Liver (tissue), 3 donors: Measurements from ENCODE around the gene TMEM215.

Source experiments
- GABPA ChIP-seq, 2 donors: IDR thresholded peaks in 1 of 2; conservative IDR thresholded peaks in 1 of 2; 2 replicates each; pipeline ENCODE4 v1.6.1; 2016; ENCODE audit warnings: antibody characterized with exemption in 2 of 2, mild to moderate bottlenecking in 1 of 2, moderate library complexity in 1 of 2
- HNF4A ChIP-seq, 2 donors: conservative IDR thresholded peaks; 2 replicates each; pipeline ENCODE4 v1.6.1; 2016; ENCODE audit warnings: antibody characterized with exemption in 2 of 2, mild to moderate bottlenecking in 2 of 2
- JUND ChIP-seq, 2 donors: IDR thresholded peaks; 2 replicates each; pipeline ENCODE4 v1.6.1; 2016; ENCODE audit warnings: antibody characterized with exemption in 2 of 2
- MAX ChIP-seq: IDR thresholded peaks from 2 replicates; pipeline ENCODE4 v1.6.1; 2016; ENCODE audit warnings: antibody characterized with exemption
- REST ChIP-seq: IDR thresholded peaks from 2 replicates; pipeline ENCODE4 v1.6.1; 2016; ENCODE audit warnings: antibody characterized with exemption, mild to moderate bottlenecking
- ZBTB33 ChIP-seq: IDR thresholded peaks from 2 replicates; pipeline ENCODE4 v1.6.1; 2016; ENCODE audit warnings: antibody characterized with exemption
- TF ChIP-seq, protein P1 (sequence below): fragments of 150-350 bp; IDR thresholded peaks from 2 replicates; pipeline ENCODE4 v1.5.1; 2017; ENCODE audit warnings: improper control_type of control experiment, low read depth, low read length; ENCODE audit not compliant: missing input control
- donor health status: healthy.
- donor health status: healthy.

DNA sequence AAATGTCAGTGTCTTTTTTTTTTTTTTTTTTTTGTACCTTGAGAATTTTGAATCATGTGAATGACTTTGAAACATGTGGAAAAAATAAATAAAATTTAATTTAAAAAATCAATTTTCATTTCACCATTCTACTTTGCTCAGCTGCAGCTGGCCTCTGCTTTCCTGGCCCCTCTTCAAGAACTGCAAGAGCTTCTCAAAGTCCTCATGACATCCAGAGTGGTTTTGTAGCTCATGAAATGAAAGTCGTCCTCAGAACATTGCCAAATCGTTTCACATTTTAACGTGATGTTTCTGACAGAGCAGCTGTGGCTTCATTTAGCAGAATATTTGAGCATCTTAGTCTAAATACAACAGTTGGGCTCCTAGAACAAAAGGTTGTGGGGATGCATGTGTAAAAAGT, 47.9 kb upstream of the TMEM215 start:
- TF ChIP-seq JUND (IDR thresholded peaks at IDR 0.05) (no peak), ZBTB33 (no peak), MAX (no peak), HNF4A (conservative IDR thresholded peaks at IDR 0.05) (no peak), GABPA (IDR thresholded peaks at IDR 0.05 in 1 of 2, conservative IDR thresholded peaks at IDR 0.05 in 1 of 2) (no peak), REST (no peak)
- TF ChIP-seq, protein P1, sequence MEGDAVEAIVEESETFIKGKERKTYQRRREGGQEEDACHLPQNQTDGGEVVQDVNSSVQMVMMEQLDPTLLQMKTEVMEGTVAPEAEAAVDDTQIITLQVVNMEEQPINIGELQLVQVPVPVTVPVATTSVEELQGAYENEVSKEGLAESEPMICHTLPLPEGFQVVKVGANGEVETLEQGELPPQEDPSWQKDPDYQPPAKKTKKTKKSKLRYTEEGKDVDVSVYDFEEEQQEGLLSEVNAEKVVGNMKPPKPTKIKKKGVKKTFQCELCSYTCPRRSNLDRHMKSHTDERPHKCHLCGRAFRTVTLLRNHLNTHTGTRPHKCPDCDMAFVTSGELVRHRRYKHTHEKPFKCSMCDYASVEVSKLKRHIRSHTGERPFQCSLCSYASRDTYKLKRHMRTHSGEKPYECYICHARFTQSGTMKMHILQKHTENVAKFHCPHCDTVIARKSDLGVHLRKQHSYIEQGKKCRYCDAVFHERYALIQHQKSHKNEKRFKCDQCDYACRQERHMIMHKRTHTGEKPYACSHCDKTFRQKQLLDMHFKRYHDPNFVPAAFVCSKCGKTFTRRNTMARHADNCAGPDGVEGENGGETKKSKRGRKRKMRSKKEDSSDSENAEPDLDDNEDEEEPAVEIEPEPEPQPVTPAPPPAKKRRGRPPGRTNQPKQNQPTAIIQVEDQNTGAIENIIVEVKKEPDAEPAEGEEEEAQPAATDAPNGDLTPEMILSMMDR = no peak
